Common myeloid progenitor, CD34-positive (primary cell): ENCODE results near the gene EAPP. TPM values are rescaled to one million over a fixed set of nuclear protein-coding genes. Genes with fewer than 3 reads are reported as not detected.
A peak's percentile ranks its signal among the peaks of the same experiment; 100 is the strongest.

Experiments used
- CTCF ChIA-PET: fragments of 350-600 bp; sonication (Branson Sonifier 250); formaldehyde crosslinking; loops from one replicate; lab custom pipeline; 2021; ENCODE audit warnings: antibody characterized with exemption; lab: Charles Lee
- POLR2A ChIA-PET: fragments of 350-600 bp; sonication (Branson Sonifier 250); formaldehyde crosslinking; loops from one replicate; lab custom pipeline; 2021; ENCODE audit warnings: antibody characterized with exemption; lab: Charles Lee
- DNase-seq, 3 donors: peaks; one replicate each; pipeline versions ENCODE4 v3.0.0 to v3.0.0-alpha.2; 2013
- H3K27ac ChIP-seq, 2 experiments: 1 replicate in 1 of 2; 2 replicates in 1 of 2; pipeline ENCODE4 v1.7.0; 2013; ENCODE audit warnings: inconsistent platforms in 2 of 2, low read length in 2 of 2, mild to moderate bottlenecking in 2 of 2, low read depth in 1 of 2, moderate library complexity in 1 of 2; ENCODE audit not compliant: severe bottlenecking in 2 of 2, insufficient read depth in 1 of 2, poor library complexity in 1 of 2
- H3K27me3 ChIP-seq, 5 experiments: replicated peaks in 2 of 5; 1 replicate in 3 of 5; 2 replicates in 2 of 5; pipeline versions ENCODE4 v1.6.1 to v1.7.0; 2013; ENCODE audit warnings: low read length in 4 of 5, mild to moderate bottlenecking in 2 of 5, moderate library complexity in 2 of 5, inconsistent platforms in 1 of 5; ENCODE audit not compliant: insufficient read depth in 5 of 5, control insufficient read depth in 4 of 5
- H3K36me3 ChIP-seq, 4 experiments: 1 replicate in 2 of 4; 2 replicates in 2 of 4; pipeline versions ENCODE4 v1.6.1 to v1.7.0; 2013; ENCODE audit warnings: low read length in 3 of 4, control low read depth in 1 of 4, mild to moderate bottlenecking in 1 of 4; ENCODE audit not compliant: control insufficient read depth in 4 of 4, insufficient read depth in 4 of 4
- H3K4me1 ChIP-seq, 4 experiments: 1 replicate in 3 of 4; 2 replicates in 1 of 4; pipeline versions ENCODE4 v1.6.1 to v1.7.1; 2013; ENCODE audit warnings: low read length in 3 of 4, mild to moderate bottlenecking in 3 of 4, control low read depth in 1 of 4, inconsistent platforms in 1 of 4, moderate library complexity in 1 of 4; ENCODE audit not compliant: control insufficient read depth in 4 of 4, insufficient read depth in 4 of 4; ENCODE audit errors: control extremely low read depth in 1 of 4
- H3K4me3 ChIP-seq, 7 experiments: 1 replicate in 4 of 7; 2 replicates in 3 of 7; pipeline versions ENCODE4 v1.5.1 to v1.7.0; 2013; ENCODE audit warnings: mild to moderate bottlenecking in 7 of 7, low read length in 6 of 7, moderate library complexity in 6 of 7, inconsistent platforms in 2 of 7, low read depth in 2 of 7, control low read depth in 1 of 7; ENCODE audit not compliant: insufficient read depth in 4 of 7, control insufficient read depth in 1 of 7; ENCODE audit errors: extremely low read depth in 1 of 7
- H3K9me3 ChIP-seq, 5 experiments: 1 replicate in 4 of 5; 2 replicates in 1 of 5; pipeline versions ENCODE4 v1.6.1 to v1.7.1; 2013; ENCODE audit warnings: low read length in 4 of 5, mild to moderate bottlenecking in 2 of 5, inconsistent platforms in 1 of 5, low read depth in 1 of 5, moderate library complexity in 1 of 5; ENCODE audit not compliant: control insufficient read depth in 4 of 5, insufficient read depth in 2 of 5; ENCODE audit errors: control extremely low read depth in 1 of 5
- WGBS: methylation state at CpG from one replicate; pipeline ENCODE4 v1.1.5; 2013; ENCODE audit not compliant: insufficient coverage; 5-methylcytosine and 5-hydroxymethylcytosine counted together
- polyA plus RNA-seq: library from polyadenylated mRNA; unstranded; fragments of 120-200 nt; gene quantifications from one replicate; pipeline ENCODE4 v1.2.1, GENCODE V29; 2013

EAPP gene, protein sequence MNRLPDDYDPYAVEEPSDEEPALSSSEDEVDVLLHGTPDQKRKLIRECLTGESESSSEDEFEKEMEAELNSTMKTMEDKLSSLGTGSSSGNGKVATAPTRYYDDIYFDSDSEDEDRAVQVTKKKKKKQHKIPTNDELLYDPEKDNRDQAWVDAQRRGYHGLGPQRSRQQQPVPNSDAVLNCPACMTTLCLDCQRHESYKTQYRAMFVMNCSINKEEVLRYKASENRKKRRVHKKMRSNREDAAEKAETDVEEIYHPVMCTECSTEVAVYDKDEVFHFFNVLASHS
- 60.8 TPM for polyA plus RNA-seq

DNA sequence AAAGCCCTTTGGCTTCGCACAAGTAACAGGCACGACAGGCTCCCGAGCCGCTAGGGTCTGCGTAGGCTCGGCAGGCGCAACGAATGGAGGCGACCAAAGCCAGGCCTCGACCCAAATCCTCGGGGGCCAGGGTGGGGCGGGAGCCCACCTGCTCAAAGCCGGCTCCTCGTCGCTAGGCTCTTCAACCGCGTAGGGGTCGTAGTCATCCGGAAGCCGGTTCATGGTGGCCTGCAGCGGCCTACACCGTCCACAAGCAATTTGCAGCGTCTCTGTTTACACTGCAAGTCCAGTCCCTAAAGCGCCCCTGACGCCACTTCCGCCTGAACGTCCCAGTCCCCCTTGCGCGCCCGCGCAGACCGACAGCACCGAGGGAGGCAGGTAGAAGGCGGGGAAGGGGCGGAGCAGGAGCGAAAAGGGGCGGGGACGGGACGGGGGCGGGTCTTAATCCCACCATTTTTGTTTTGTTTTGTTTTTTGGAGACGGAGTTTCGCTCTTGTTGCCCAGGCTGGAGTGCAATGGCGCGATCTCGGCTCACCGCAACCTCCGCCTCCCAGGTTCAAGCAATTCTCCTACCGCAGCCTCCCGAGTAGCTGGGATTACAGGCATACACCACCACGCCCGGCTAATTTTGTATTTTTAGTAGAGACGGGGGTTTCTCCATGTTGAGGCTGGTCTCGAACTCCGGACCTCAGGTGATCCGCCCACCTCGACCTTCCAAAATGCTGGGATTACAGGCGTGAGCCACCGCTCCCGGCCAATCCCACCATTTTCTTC is at the start of gene EAPP:
Gene EAPP, minus strand, starts transcription at position 295 of the 774 bp plus-strand sequence. Its CDS starts 73 bp downstream, at position 222.
- Histone ChIP-seq H3K36me3 (peaks cover 0 to 13% (median 5%) of the 10 kb centered on the region in 4 experiments), H3K4me1 (peaks cover 10 to 24% (median 17%) of the 10 kb centered on the region in 4 experiments), H3K27ac (peak within 1 kb of the TSS; percentile 96 to 98), H3K9me3 (no peaks in the 10 kb centered on the region), H3K27me3 (no peaks in the 10 kb centered on the region), H3K4me3 (peak within 1 kb of the TSS; percentile 71 to 99 (median 99))
- 3% methylated on average over 35 of the region's 59 CpGs for WGBS
- POLR2A ChIA-PET: no interaction called here
- CTCF ChIA-PET: no interaction called here
- peak; percentile 97 to 99 (median 98) for DNase-seq

DNA sequence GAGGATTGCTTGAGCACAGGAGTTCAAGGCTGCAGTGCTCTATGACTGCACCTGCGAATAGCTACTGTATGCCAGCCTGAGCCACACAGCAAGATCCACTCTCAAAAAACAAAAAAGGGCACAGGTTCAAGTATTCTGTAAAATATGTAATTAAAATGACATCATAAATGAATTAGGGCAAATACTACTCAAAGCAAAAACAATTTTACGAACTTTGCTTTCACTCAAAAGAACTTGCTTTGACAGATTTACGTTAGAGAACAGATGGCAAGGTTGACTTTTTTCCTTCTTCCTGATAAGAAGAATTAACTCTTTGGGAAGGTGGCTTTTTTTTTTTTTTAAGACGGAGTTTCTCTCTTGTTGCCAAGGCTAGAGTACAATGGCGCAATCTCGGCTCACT is 44.0 kb upstream of the EAPP start:
- H3K36me3 ChIP-seq: peaks cover 8 to 65% (median 33%) of the 10 kb centered on the region in 4 experiments

GRCh38 chr14:34582117-34582680 is 42.7 kb upstream of the EAPP start:
- Histone ChIP-seq H3K36me3 (peaks cover 8 to 58% (median 31%) of the 10 kb centered on the region in 4 experiments), H3K4me3 (no peak overlapping the region), H3K4me1 (no peaks in the 10 kb centered on the region), H3K9me3 (no peaks in the 10 kb centered on the region), H3K27ac (no peak overlapping the region), H3K27me3 (no peaks in the 10 kb centered on the region)
- ChIA-PET POLR2A (no interaction called here), CTCF (no interaction called here)
- DNase-seq: no peak
- WGBS: 100% methylated on average over 5 of the region's 11 CpGs

More for the DNA sequence above, 44.0 kb upstream of the EAPP start:
- no peak for DNase-seq
- Histone ChIP-seq H3K4me1 (no peaks in the 10 kb centered on the region), H3K9me3 (no peaks in the 10 kb centered on the region), H3K27me3 (no peaks in the 10 kb centered on the region), H3K4me3 (no peak overlapping the region), H3K27ac (no peak overlapping the region)
- no CpG with 5 or more reads among the region's 6 CpGs for WGBS
- ChIA-PET POLR2A (no interaction called here), CTCF (no interaction called here)

GRCh38 chr14:34580381-34580780 is 40.9 kb upstream of the EAPP start:
- DNase-seq: no peak
- Histone ChIP-seq H3K27ac (no peak overlapping the region), H3K4me3 (no peak overlapping the region), H3K4me1 (no peaks in the 10 kb centered on the region), H3K27me3 (no peaks in the 10 kb centered on the region), H3K36me3 (peaks cover 8 to 51% (median 28%) of the 10 kb centered on the region in 4 experiments), H3K9me3 (no peaks in the 10 kb centered on the region)
- 100% methylated on average over 1 of the region's 5 CpGs for WGBS
- POLR2A ChIA-PET: no interaction called here
- CTCF ChIA-PET: no interaction called here

GRCh38 chr14:34571771-34572170 is 32.3 kb upstream of the EAPP start:
- ChIA-PET POLR2A (no interaction called here), CTCF (no interaction called here)
- H3K4me3 ChIP-seq: no peak overlapping the region
- no peaks in the 10 kb centered on the region for H3K27me3 ChIP-seq
- WGBS: 100% methylated on average over 1 of the region's 3 CpGs
- no peak overlapping the region for H3K27ac ChIP-seq
- H3K36me3 ChIP-seq: peaks cover 7 to 52% (median 27%) of the 10 kb centered on the region in 4 experiments
- no peaks in the 10 kb centered on the region for H3K4me1 ChIP-seq
- no peaks in the 10 kb centered on the region for H3K9me3 ChIP-seq
- DNase-seq: no peak

GRCh38 chr14:34569750-34570149 is 30.2 kb upstream of the EAPP start:
- Histone ChIP-seq H3K27ac (no peak overlapping the region), H3K27me3 (no peaks in the 10 kb centered on the region), H3K9me3 (no peaks in the 10 kb centered on the region), H3K4me3 (no peak overlapping the region), H3K4me1 (no peaks in the 10 kb centered on the region), H3K36me3 (peaks cover 7 to 61% (median 31%) of the 10 kb centered on the region in 4 experiments)
- POLR2A ChIA-PET: no interaction called here
- no peak for DNase-seq
- CTCF ChIA-PET: no interaction called here
- WGBS: no CpG with 5 or more reads among the region's 4 CpGs
